SIG-M5 treated with dmso at 0.1 percent for 504 hours (cell line): ENCODE results near the gene VAMP5.
"Not testable (repeated sequence)": the region's sequence is repeated elsewhere in the genome, so short reads cannot be mapped to it uniquely, and the experiment has no call there.

Experiments used
- DNase-seq: peaks from one replicate; lab custom pipeline; 2025; ENCODE audit not compliant: unreplicated experiment; lab: John Stamatoyannopoulos, UW

VAMP5 gene

GRCh38 chr2:85600951-85601770, 16.9 kb downstream of the VAMP5 start:
- no peak for DNase-seq

- no peak for DNase-seq
Measured at GRCh38 chr2:85601771-85602475, 17.7 kb downstream of the VAMP5 start.

GRCh38 chr2:85602476-85603234, 18.4 kb downstream of the VAMP5 start, which contains the start of gene TMEM150A:
TMEM150A (minus strand) TSS chr2:85602698; CDS start chr2:85601948, 750 bp downstream.
- DNase-seq: peak; percentile 90

- peak; percentile 57 for DNase-seq
Measured at GRCh38 chr2:85604133-85604444, 19.9 kb downstream of the VAMP5 start.

GRCh38 chr2:85604568-85605339, 20.5 kb downstream of the VAMP5 start:
- DNase-seq: no peak

GRCh38 chr2:85605406-85606115, 21.3 kb downstream of the VAMP5 start:
- DNase-seq: no peak

- no peak for DNase-seq
Measured at GRCh38 chr2:85606116-85606455, 21.9 kb downstream of the VAMP5 start.

- DNase-seq: no peak
Measured at GRCh38 chr2:85607268-85608215, 23.3 kb downstream of the VAMP5 start.

GRCh38 chr2:85611217-85611704, 27.0 kb downstream of the VAMP5 start:
- DNase-seq: no peak

- DNase-seq: peak; percentile 85
Measured at GRCh38 chr2:85611705-85612587, 27.7 kb downstream of the VAMP5 start, which contains the start of gene C2orf68. C2orf68 (minus strand) TSS chr2:85612066; CDS start chr2:85611984, 82 bp downstream.

GRCh38 chr2:85613717-85614515, 29.7 kb downstream of the VAMP5 start:
- no peak for DNase-seq

- DNase-seq: not testable (repeated sequence)
Measured at GRCh38 chr2:85614757-85615156, 30.5 kb downstream of the VAMP5 start.

GRCh38 chr2:85615413-85615728, 31.1 kb downstream of the VAMP5 start:
- DNase-seq: no peak

GRCh38 chr2:85617723-85618122, 33.5 kb downstream of the VAMP5 start:
- not testable (repeated sequence) for DNase-seq

GRCh38 chr2:85619617-85620016, 35.4 kb downstream of the VAMP5 start:
- no peak for DNase-seq

GRCh38 chr2:85621338-85621737, 37.1 kb downstream of the VAMP5 start:
- no peak for DNase-seq

- DNase-seq: no peak
Measured at GRCh38 chr2:85623991-85624390, 39.8 kb downstream of the VAMP5 start.
